HG02938 (cell line): ENCODE data around the gene PCDH18.
"Not testable (repeated sequence)": the region's sequence is repeated elsewhere in the genome, so short reads cannot be mapped to it uniquely, and the experiment has no call there.

Experiments used
- ATAC-seq: cut with Tn5 transposase; IDR thresholded peaks from one replicate; pipeline ENCODE4 v1.9.1; 2021; ENCODE audit warnings: mild to moderate bottlenecking, moderate library complexity; ENCODE audit not compliant: unreplicated experiment

PCDH18 gene

DNA sequence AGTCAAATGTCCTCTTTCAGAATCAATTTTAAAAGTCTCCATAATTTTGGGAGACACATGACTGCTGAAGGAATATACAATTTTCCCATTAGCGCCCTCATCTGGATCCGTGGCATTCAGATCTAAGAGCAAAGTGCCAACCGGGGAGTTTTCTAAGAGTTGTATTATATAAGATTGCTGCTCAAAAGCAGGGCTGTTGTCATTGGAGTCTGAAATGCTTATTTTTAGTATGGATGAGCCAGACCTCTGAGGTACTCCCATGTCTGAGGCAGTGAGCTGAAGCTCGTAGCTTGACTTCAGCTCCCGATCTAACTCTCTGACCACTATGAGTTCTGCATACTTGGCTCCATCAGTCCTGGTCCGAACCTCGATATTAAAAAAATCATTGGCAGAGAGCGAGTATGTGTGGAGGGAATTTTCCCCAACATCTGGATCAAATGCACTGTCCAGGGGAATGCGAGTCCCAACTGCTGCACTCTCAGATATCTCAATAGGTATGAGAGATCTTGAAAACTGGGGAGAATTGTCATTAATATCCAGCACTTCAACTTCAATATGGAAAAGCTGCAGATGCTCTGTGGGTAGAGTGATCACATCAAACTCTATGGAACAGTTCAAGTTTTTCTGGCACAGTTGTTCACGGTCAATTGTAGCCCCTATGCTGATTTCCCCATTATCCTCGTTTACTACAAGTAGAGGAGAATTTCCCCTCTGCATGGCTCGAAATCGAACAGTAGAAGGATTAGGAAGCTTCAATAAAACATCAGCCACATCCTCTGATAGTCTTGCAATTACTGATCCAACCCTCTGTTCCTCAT is 917 bp downstream of the PCDH18 start:
- no peak for ATAC-seq

DNA sequence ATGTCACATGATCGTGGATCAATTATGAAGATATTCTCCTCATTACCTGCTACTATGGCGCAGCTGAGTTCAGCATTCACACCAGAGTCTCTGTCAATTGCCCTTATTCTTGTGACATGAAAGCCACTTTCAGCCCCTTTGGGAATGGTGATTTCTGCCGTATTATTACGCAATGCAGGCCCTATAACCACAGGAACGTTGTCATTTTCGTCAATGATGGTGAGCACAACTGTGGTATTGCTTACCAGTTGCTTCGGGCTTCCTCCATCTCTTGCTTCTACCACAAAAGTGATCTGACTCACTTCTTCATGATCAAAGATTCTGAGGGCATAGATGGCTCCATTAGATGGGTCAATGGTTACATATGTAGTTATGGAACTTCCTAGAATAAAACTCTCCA is 2.1 kb downstream of the PCDH18 start:
- no peak for ATAC-seq

DNA sequence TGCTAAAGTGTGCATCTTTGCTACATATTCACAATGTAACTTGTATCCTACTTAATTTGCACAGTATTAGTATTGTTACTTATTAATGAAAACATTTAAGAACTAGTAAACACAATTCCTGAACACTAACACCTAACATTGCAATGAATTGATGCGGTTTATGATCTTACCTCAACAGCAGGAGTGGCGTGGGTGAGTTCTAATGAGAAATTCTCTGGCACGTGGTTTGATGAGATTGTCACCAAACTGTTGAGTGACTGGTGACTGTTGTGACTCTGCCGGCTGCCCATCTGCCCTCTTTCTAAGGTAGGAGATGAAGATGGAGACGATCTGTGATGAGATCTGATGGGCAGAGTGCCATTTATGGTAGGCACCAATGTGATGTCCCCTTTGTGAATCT is 2.9 kb downstream of the PCDH18 start:
- no peak for ATAC-seq

DNA sequence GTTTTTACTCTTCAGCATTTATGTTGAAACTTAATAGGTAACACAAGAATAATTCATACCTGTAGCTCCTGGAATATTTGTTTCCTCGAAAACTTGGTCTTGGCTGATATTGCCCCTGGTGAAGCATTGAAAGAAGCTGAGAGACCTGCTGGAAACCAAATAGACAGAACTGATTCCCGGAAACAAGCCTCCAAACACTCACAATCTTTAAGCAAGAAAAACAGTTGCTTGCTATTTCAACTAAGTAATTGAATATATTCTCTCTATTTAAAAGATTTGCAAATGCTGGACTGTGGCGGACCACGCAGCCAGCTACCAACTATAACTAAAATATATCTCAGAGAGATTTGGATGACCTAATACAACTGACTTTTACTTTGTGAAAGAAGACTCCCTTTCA is 3.6 kb downstream of the PCDH18 start:
- no peak for ATAC-seq

DNA sequence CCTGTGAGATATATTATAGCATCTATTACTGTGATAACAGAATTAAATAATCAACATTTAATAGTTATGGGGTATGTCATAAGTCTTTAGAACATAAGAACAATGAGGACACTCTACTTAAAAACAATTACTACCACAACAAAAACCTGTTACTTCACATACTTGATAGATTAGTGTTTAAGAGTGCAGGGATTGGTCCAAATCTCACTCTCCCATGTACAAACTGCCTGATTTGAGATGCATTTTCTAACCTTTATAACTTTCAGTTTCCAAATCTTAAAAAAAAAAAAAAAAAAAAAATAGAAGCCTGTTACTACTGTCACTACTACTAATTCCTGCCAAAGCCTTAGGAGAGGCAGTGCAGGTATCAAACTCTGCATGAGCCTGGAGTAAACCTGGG is 5.6 kb downstream of the PCDH18 start:
- ATAC-seq, result no peak

DNA sequence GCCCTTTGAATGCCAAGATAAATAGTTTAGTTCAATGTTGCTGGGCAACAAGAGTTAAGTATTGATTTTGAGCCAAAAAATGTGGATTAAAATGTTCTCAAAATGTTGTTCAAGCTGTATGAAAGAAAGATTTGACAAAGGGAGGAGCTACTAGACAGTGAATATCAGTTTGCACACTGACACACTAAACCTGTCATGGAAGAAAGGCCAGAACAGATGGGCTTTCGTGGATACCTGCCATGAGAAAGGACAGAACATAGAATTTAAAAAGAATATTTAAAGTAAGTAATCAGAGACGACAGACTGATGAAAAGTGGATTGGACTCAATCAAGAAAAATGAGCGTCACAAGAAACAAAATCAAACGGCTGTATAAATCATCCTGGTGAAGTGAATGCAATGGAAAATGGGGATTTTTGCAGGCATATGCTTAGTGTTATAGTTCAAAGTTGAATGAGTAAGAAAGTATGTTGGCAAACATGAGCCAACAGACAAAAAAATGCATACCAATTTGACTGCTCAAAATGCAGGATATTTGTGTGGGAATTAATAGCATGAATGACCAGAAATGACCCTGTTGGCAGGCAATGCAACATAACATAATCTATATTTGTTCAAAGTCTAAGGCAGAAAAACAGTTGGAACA is 7.4 kb downstream of the PCDH18 start:
- ATAC-seq, result no peak

DNA sequence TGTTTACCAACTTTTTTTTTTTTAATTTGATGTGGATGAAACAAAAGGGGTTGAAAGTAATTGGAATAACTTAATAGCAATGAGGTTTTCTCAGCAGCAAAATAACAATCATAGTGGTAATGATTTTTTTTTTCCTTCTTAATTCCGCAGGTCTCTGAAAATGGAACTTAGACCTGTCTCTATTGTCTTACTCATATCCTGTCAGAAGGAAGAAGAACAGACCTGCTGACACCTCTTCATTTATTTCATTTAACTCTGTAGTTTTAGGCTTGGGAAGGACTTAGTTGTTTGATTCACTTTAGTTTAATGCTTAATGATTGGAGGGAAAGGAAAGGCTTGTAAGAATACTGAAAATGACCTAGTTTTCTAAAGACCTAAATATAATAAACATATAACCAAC is 9.0 kb downstream of the PCDH18 start:
- ATAC-seq, result no peak

DNA sequence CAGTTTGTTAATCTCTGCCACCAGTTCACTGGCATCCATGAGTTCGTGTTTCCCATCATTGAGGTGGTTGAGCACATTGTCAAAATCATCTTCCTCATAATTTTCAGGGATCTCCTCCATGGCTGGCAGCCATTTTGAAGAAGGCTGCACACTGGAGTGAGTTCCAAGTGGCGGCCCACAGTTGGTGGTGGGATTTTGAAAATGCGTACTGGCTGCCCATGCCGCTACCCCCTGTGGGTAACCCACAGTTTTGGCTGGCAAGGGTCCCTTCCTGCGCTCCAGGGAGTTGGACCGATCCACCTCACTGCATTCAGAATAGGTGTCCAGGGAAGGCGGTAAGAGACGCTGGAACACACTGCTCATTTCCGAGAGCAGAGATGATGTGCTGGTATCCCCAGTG is 11.2 kb downstream of the PCDH18 start:
- ATAC-seq, result no peak

DNA sequence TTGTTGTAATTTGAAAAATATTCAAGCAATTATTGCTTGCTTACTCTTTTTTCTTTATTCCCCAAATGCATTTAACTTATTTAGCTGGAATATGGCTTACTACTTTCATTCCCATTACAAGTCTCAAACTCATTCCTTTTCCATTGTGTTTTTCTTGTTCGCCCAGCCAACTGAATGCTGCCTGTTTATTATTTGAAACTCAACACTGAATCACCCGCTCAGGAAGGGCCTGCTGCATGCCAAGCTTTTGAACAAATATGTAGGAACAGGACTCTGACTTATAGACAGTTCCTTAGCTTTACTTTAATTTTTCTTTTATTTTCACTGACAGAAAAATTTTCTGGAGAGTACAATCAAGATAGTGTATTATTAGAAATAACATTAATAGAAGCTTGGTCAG is 12.9 kb downstream of the PCDH18 start:
- ATAC-seq, result no peak

DNA sequence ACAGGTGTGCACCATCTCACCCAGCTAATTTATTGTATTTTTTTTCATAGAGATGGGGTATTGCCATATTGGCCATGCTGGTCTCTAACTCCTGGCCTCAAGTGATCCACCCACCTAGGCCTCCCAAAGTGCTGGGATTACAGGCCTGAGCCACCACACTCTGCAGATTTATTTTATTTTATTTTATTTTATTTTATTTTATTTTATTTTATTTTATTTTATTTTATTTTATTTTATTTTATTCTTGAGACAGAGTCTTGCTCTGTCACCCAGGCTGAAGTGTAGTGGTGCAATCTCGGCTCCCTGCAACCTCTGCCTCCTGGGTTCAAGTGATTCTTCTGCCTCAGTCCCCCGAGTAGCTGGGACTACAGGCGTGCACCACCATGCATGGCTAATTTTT is 15.0 kb downstream of the PCDH18 start:
- not testable (repeated sequence) for ATAC-seq

DNA sequence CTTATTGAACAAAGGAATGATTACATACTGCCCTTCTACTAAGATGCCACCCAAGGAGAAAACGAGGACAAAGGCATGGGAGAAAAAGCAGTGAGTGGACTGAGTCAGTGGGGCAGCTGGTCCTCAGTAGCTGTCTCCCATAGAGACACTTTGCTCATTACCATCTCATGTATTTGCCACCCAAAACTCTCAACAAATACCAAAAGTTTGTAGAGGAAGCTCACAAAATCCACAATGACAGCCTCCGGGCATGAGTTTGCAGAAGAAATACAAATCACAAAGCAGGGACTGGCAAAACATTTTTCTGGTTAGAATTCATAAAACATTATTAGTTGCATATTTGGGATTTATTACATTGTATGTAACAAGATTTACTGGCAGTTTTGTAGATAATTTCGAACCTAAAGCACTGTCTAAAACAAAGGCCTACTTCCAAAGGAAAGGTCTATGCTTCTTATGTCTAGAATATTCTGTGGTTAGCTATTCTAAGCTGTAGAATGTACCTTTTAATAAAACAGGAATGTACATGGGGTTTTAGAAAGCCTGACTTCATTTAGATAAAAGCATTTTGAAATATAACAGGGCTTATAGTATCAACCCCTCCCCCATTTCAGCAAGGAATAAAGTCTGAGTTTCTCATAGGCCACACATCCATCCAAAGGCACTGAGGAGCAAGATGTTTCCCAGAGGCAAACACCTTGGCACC is 17.7 kb downstream of the PCDH18 start:
- no peak for ATAC-seq

DNA sequence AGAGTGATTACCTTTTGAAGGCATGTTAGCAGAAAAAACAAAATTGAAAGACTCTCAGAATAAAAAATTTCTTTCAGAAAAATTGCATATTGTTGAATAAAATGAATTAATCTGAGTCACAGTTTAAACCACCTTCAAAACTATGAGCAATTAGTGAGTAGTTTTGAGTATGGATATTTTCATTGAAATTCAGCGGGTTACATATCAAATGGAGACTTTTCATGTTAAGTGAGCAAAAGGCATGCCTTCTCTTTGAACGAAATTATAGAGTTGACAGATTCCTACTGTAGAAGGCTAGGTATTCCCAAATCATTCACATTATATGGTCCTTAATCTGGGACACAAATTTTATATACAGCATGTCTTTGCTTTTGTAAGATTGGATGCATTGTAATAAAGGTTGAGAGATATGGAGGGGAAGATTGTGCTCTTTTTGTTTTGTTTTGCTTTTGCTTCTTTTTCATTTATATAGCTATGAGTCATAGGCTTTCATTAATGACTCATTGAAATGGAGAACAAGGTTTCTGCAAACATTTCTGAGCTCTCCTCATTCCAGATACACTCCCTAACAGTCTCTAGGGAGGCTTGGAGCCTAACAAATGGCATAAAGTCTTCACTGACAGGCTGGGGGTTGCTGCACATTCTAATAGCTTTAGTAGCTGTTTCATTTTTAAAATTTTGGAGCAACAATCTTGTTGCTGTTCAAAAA is 21.6 kb downstream of the PCDH18 start:
- no peak for ATAC-seq

DNA sequence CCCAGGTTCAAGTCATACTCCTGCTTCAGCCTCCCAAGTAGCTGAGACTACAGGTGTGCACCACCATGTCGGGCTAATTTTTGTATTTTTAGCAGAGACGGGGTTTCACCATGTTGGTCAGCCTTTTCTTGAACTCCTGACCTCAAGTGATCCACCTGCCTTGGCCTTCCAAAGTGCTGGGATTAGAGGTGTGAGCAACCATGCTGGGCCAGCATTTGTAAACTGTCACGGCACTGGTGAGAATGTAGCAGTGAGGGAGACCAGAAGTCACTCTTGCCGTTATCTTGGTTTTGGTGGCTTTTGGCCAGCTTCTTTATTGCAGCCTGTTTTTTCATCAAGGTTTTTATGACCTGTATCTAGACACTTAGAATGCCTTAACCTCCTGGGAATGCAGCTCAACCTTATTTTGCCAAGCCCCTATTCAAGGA is 22.4 kb downstream of the PCDH18 start:
- no peak for ATAC-seq

DNA sequence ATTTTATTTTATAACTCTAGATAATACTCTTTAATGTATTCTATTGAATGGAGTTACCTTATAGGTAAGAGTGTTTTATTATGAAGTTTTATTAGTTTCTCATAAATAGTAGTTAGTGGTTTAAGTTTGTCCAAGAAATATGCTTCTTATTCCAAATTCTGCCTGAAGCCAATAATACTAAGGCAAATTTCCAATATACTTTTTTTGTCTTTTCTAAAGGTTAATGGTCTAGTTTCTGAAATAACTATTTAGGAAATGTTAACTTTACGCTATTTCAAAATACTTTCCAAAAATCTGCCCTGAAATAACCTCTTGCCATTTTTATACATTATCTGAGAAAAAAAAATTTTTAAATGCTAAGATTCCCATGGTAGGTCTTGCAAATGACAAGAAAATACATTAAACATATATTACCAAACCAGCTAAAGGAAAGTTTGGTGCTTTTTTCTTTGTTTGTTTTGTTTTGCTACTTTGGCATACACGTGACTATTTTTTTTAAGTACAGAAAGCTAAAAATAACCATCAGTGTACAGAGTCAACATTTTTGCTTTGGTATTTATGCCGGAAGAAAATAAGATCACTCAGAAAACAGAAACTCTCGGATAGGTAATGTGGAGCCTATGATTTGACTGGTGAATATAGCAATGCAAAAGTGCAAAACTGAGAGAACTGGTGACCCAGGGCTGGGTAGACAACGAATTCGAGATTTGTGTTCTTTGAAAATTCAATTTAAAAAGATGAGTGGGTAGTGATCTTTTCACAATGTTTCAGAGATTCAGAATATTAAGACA is 29.8 kb downstream of the PCDH18 start:
- no peak for ATAC-seq

DNA sequence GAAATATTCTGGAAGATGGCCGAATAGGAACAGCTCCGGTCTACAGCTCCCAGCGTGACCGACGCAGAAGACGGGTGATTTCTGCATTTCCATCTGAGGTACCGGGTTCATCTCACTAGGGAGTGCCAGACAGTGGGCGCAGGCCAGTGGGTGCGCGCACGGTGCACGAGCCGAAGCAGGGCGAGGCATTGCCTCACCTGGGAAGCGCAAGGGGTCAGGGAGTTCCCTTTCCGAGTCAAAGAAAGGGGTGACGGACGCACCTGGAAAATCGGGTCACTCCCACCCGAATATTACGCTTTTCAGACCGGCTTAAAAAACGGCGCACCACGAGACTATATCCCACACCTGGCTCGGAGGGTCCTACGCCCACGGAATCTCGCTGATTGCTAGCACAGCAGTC is 36.0 kb downstream of the PCDH18 start:
- not testable (repeated sequence) for ATAC-seq

DNA sequence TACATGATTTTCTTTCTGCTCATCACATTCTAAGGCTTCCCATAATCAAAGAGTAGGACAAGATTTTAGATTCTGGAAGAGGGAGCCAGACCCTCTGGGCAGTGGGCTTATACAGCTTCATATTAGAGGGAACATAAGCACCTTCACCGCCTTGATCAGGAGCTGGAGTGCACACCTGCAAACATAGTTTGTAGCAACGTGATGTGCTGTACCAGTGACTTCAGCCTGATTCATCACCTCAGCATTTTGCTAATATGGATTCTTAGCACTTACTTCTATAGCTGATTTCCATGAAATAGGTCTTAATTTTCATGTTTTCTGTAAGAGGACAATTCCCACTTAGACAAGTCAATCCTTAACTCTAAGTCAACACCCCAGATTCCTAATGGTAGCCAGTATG is 36.7 kb downstream of the PCDH18 start:
- no peak for ATAC-seq

DNA sequence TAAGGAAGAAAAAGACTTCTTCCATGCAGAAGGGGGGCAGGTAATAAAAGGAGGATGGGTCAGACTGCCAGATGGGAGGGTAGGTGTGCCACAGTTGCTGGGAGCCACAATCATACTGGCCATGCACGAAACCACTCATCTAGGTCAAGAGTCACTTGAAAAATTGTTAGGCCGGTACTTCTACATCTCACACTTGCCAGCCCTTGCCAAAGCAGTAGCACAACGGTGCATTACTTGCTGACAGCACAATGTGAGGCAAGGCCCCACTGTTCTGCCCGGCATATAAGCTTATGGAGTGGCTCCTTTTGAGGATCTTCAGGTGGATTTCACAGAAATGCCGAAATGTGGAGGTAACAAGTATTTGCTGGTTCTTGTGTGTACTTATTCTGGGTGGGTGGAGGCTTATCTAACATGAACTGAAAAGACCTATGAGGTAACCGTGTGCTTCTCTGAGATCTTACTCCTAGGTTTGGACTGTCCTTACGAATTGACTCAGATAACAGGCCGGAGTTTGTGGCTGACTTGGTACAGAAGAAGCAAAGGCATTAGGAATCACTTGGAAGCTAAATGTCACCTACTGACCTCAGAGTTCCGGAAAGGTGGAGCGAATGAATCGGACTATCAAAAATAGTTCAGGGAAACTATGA is 48.9 kb downstream of the PCDH18 start:
- ATAC-seq, result not testable (repeated sequence)

DNA sequence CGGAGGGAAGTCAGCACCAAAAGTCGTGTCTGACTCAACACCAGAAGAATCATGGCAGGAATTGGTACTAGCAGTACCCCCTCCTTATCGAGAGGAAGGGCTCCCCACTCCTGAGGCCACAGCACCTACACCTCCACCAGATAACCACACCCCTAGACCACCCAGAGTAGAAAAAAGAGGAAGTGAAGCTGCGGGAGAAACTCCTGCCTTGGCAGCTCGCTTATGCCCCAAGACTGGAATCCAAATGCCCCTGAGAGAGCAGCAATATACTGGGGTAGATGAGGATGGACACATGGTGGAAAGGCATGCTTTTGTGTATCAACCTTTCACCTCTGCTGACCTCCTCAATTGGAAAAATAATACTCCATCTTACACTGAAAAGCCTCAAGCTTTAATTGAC is 52.6 kb downstream of the PCDH18 start:
- not testable (repeated sequence) for ATAC-seq

DNA sequence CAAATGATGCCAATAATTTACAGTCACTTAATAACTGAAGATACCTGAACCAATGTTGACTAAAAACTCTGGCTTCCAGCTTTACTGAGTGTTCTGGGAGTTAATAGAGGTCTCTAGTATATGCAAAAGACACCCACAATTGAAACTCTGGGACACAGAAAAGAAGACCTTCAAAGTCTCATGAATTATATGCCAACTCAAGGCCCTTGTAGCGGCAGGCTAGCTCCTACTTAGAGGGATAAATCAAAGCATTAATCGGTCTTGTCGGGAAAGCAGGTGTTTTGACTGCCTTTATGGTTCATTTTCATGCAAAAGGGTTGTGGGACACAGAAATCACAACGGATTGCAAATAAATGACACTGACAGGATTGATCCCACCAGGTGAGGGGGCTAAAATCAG is 55.9 kb downstream of the PCDH18 start:
- no peak for ATAC-seq

DNA sequence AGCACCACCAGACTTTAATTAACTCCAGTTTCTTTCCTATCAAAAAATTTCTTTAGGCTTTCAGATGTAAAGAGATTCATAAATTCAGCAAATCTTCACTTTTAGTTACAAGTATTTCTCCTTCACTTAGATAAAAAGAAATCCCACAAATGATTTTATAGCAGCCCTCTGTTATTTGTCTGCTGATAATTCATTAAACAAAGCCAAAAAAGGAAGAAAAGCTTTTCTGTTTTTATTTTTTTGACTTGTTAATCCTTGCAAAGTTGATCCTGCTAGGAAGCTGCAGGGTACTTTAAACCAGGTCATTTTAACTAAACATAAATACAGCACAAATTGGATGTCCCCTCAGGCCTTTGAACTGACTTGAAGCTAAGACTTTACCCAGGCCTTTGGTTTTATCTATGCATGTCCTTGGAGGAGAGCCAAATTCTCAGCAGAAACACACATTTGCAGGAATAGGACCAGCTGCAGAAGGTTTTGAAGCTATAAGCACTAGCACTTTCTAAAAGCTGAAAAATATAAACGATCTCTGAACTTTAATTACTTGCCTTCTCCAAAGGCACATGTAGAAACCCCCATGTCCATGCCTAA is 57.5 kb downstream of the PCDH18 start:
- no peak for ATAC-seq
